ENCODE results near the gene NDST1.

DNA sequence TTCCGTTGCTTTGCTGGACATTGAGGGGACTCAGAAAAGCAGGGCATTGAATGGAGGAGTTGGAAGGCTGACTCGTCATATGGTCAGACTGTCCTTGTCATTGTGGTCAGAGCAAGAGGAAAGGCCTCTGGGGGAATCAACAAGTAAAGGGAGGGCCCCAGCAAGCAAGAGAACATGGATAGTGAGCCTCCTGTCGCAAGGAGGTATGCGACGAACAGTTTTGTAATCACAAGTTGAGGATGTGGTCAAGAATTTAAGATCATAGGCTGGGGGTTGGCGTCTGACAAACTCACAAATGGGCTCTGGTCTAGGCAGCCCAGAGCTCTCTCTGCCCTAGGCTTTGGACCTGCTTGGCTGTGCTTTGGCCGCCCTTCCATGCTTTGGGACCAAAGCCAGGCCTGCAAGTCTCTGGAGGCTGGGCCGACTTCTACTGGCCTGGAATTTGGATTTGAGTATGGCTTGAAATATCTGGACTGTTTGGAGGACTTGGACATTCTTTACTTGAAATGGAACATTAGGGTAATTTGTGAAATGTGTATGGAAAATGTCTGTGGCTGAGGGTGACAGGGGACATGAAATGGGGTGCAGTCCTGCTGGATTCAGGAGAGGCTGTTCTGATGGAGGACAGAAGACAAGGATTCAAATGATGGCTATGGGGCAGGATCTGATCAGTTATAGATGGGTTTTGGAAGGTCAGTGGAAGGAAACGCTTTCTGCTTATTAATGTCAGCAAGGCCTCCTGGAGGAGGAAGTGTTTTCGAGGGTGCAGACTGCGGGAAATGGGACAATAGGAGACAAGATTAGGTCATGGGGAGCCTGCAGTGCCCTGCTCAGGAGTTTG, 19.2 kb upstream of the NDST1 start:
- peak in 1 of 3 donors; percentile 9 for TF ChIP-seq POLR2AphosphoS5 (IDR thresholded peaks at IDR 0.05)
- TF ChIP-seq, protein P1, sequence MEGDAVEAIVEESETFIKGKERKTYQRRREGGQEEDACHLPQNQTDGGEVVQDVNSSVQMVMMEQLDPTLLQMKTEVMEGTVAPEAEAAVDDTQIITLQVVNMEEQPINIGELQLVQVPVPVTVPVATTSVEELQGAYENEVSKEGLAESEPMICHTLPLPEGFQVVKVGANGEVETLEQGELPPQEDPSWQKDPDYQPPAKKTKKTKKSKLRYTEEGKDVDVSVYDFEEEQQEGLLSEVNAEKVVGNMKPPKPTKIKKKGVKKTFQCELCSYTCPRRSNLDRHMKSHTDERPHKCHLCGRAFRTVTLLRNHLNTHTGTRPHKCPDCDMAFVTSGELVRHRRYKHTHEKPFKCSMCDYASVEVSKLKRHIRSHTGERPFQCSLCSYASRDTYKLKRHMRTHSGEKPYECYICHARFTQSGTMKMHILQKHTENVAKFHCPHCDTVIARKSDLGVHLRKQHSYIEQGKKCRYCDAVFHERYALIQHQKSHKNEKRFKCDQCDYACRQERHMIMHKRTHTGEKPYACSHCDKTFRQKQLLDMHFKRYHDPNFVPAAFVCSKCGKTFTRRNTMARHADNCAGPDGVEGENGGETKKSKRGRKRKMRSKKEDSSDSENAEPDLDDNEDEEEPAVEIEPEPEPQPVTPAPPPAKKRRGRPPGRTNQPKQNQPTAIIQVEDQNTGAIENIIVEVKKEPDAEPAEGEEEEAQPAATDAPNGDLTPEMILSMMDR (IDR thresholded peaks at IDR 0.05) = no peak
